HG02840 (cell line): Measurements from ENCODE around the gene MIB1.
"Not testable (repeated sequence)": the region's sequence is repeated elsewhere in the genome, so short reads cannot be mapped to it uniquely, and the experiment has no call there.

Source experiments
- ATAC-seq: cut with Tn5 transposase; IDR thresholded peaks from one replicate; pipeline ENCODE4 v1.9.1; 2021; ENCODE audit warnings: mild to moderate bottlenecking, moderate library complexity, moderate number of reproducible peaks; ENCODE audit not compliant: unreplicated experiment, low FRiP score

MIB1 gene

GRCh38 chr18:21740538-21741311, at the start of gene MIB1:
TSS of gene MIB1 (plus strand) at chr18:21740792. CDS start at chr18:21741584, 792 bp downstream.
- peak; percentile 98 for ATAC-seq

- ATAC-seq = no peak
These were observed 47.3 kb upstream of the MIB1 start for GRCh38 chr18:21693322-21693721.

GRCh38 chr18:21700528-21701075, 40.0 kb upstream of the MIB1 start:
- no peak for ATAC-seq

GRCh38 chr18:21701621-21702020, 39.0 kb upstream of the MIB1 start:
- ATAC-seq = no peak

- ATAC-seq = no peak
These were observed 38.0 kb upstream of the MIB1 start for GRCh38 chr18:21702602-21703001.

- no peak for ATAC-seq
These were observed 37.3 kb upstream of the MIB1 start for GRCh38 chr18:21703241-21703820.

GRCh38 chr18:21704603-21705364, 35.8 kb upstream of the MIB1 start, which contains the start of gene ABHD3:
TSS of gene ABHD3 (minus strand) at chr18:21704774. CDS start at chr18:21704665, 109 bp downstream.
- peak; percentile 91 for ATAC-seq

GRCh38 chr18:21706386-21706865, 34.2 kb upstream of the MIB1 start:
- no peak for ATAC-seq

GRCh38 chr18:21707130-21707529, 33.5 kb upstream of the MIB1 start:
- ATAC-seq = not testable (repeated sequence)

GRCh38 chr18:21714474-21714873, 26.1 kb upstream of the MIB1 start:
- no peak for ATAC-seq

GRCh38 chr18:21722687-21723086, 17.9 kb upstream of the MIB1 start:
- ATAC-seq = no peak

GRCh38 chr18:21725201-21725600, 15.4 kb upstream of the MIB1 start:
- ATAC-seq = no peak

GRCh38 chr18:21727702-21728101, 12.9 kb upstream of the MIB1 start:
- no peak for ATAC-seq

- ATAC-seq = no peak
These were observed 7.6 kb upstream of the MIB1 start for GRCh38 chr18:21733011-21733410.

- no peak for ATAC-seq
These were observed 5.1 kb upstream of the MIB1 start for GRCh38 chr18:21735452-21736015.

- ATAC-seq = not testable (repeated sequence)
These were observed 3.7 kb upstream of the MIB1 start for GRCh38 chr18:21736926-21737325.

GRCh38 chr18:21739604-21740537, 721 bp upstream of the MIB1 start:
- peak; percentile 7 for ATAC-seq

GRCh38 chr18:21741312-21741561, 645 bp downstream of the MIB1 start:
- ATAC-seq = no peak

GRCh38 chr18:21741562-21742314, 1.1 kb downstream of the MIB1 start:
- ATAC-seq = peak; percentile 4
